Mononuclear cell (primary cell): ENCODE data around the gene ZFTA. TPM values are rescaled to one million over a fixed set of nuclear protein-coding genes. Genes with fewer than 3 reads are reported as not detected.
"Not testable (repeated sequence)": the region's sequence is repeated elsewhere in the genome, so short reads cannot be mapped to it uniquely, and the experiment has no call there.

ENCODE experiments used
- H3K27me3 ChIP-seq: 2 replicates; pipeline ENCODE4 v1.6.0; 2011; ENCODE audit warnings: low read length, control low read depth; ENCODE audit not compliant: insufficient read depth
- H3K4me1 ChIP-seq: 2 replicates; pipeline ENCODE4 v1.5.1; 2011; ENCODE audit warnings: mild to moderate bottlenecking, low read length, control low read depth; ENCODE audit not compliant: insufficient read depth
- H3K4me3 ChIP-seq: 2 replicates; pipeline ENCODE4 v1.5.1; 2011; ENCODE audit warnings: mild to moderate bottlenecking, low read length, moderate library complexity
- H3K9me3 ChIP-seq: 2 replicates; pipeline ENCODE4 v1.5.1; 2011; ENCODE audit warnings: low read depth, mild to moderate bottlenecking, control low read depth, low read length
- total RNA-seq: library from RNA; depleted of rRNA; stranded (reverse); fragments of >200 nt; gene quantifications from one replicate; pipeline ENCODE4 v1.2.3, GENCODE V29; 2012

The ZFTA gene
- total RNA-seq, 1 donor = 2.6 TPM

DNA sequence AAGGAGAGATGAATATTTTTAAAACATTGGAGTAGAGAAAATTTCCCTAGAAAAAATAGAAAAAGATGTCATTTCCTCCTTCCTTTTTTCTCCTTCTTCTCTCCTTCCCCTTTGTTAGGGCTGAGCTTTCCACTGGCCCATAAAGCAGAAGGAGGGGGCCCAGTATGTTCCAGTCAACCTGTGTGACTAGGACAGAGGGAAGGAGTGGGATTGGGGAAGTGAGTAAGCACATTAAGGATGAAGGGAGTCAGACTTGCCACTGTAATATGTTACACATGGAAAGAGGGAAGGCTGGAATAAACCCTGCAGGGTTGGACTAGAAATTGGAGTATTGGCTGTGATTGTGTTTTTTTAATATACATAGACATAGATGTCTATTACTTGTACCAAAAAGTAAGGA is 24.6 kb upstream of the ZFTA start:
- Histone ChIP-seq H3K27me3 (no peaks in the 10 kb centered on the region), H3K4me3 (no peak overlapping the region), H3K4me1 (no peaks in the 10 kb centered on the region), H3K9me3 (no peaks in the 10 kb centered on the region)

GRCh38 chr11:63791495-63792167 is 23.1 kb upstream of the ZFTA start:
- Histone ChIP-seq H3K4me1 (no peaks in the 10 kb centered on the region), H3K27me3 (no peaks in the 10 kb centered on the region), H3K9me3 (no peaks in the 10 kb centered on the region), H3K4me3 (no peak overlapping the region)

DNA sequence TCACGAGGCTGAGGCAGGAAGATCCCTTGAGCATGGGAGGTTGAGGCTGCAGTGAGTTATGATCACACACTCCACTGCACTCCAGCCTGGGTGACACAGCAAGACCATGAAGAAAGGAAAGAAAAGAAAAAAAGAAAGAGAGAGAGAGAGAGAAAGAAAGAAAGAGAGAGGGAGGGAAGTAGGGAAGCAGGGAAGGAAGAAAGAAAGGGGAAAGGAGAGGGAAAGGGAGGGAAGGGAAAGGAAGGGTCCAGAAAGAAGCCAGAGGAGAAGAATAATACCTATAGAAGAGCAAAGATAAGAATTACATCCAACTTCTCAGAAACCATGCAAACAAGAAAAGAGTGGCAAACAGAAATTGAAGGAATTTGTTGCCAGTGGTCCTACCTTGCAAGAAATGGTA is 17.2 kb upstream of the ZFTA start:
- Histone ChIP-seq H3K9me3 (no peaks in the 10 kb centered on the region), H3K27me3 (no peaks in the 10 kb centered on the region), H3K4me1 (no peaks in the 10 kb centered on the region), H3K4me3 (no peak overlapping the region)

DNA sequence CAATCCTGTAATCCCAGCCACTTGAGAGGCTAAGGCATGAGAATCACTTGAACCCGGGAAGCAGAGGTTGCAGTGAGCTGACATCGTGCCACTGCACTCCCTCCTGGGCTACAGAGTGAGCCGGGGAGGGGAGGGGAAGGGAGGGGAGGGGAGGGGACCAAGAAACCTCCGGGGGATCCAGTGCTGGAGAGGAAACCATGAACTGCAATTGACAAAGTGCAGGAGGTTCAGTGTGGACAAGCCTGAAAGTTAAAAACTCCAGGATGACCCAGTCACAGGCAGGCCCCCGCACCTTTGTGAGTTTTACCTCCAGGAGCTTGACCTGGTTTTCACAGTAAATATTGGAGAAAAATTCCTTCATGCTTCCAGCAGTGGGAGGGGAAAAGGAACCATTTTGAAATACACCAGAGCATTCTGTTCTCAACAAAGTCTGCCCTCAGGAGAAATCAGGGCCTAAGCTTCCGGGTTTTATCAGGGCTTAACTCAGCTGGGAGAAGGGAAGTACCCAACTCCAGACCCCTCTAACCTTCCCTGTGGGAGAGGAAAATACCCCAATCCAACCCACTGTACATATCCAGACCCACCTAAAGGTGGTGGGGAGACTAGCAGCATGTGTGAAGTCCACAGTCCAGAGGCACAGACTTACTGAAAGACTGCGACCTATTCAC is 15.5 kb upstream of the ZFTA start:
- H3K4me3 ChIP-seq = no peak overlapping the region
- H3K9me3 ChIP-seq = no peaks in the 10 kb centered on the region
- H3K27me3 ChIP-seq = no peaks in the 10 kb centered on the region
- no peaks in the 10 kb centered on the region for H3K4me1 ChIP-seq

GRCh38 chr11:63782749-63783148 is 14.2 kb upstream of the ZFTA start:
- Histone ChIP-seq H3K9me3 (no peaks in the 10 kb centered on the region), H3K4me1 (no peaks in the 10 kb centered on the region), H3K4me3 (no peak overlapping the region), H3K27me3 (no peaks in the 10 kb centered on the region)

DNA sequence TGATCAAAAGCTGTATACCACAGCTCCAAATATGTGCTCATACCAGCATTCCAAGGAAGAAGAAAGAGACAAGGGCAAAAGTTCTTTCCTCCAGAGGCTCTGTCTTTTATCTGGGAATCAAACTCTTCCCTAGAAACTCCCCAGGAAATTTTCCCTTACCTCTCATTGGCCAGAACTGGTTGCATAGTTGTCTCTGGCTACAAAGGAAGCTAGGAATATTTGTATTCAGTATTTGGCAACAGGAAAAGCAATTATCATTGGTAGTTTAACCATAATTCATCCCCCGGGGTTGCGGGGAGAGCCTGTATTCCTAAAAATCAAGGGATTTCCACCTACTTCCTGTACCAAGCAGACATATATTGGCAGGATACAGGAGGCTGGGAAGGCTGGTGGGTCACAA is 10.5 kb upstream of the ZFTA start:
- Histone ChIP-seq H3K9me3 (no peaks in the 10 kb centered on the region), H3K4me1 (no peaks in the 10 kb centered on the region), H3K27me3 (no peaks in the 10 kb centered on the region), H3K4me3 (no peak overlapping the region)

GRCh38 chr11:63775191-63775590 is 6.6 kb upstream of the ZFTA start:
- Histone ChIP-seq H3K9me3 (no peaks in the 10 kb centered on the region), H3K4me3 (no peak overlapping the region), H3K4me1 (peaks cover 1% of the 10 kb centered on the region), H3K27me3 (peaks cover 16% of the 10 kb centered on the region)

GRCh38 chr11:63771741-63772318 is 3.3 kb upstream of the ZFTA start:
- Histone ChIP-seq H3K4me1 (peaks cover 17% of the 10 kb centered on the region), H3K27me3 (peaks cover 21% of the 10 kb centered on the region)
- not testable (repeated sequence) for H3K4me3 ChIP-seq, H3K9me3 ChIP-seq

GRCh38 chr11:63770763-63771162 is 2.2 kb upstream of the ZFTA start:
- peaks cover 19% of the 10 kb centered on the region for H3K4me1 ChIP-seq
- no peaks in the 10 kb centered on the region for H3K9me3 ChIP-seq
- H3K4me3 ChIP-seq = no peak overlapping the region
- peaks cover 21% of the 10 kb centered on the region for H3K27me3 ChIP-seq

- H3K9me3 ChIP-seq = no peaks in the 10 kb centered on the region
- H3K27me3 ChIP-seq = peaks cover 21% of the 10 kb centered on the region
- peaks cover 19% of the 10 kb centered on the region for H3K4me1 ChIP-seq
- H3K4me3 ChIP-seq = no peak overlapping the region
These were observed 1.3 kb upstream of the ZFTA start for GRCh38 chr11:63769714-63770455.

DNA sequence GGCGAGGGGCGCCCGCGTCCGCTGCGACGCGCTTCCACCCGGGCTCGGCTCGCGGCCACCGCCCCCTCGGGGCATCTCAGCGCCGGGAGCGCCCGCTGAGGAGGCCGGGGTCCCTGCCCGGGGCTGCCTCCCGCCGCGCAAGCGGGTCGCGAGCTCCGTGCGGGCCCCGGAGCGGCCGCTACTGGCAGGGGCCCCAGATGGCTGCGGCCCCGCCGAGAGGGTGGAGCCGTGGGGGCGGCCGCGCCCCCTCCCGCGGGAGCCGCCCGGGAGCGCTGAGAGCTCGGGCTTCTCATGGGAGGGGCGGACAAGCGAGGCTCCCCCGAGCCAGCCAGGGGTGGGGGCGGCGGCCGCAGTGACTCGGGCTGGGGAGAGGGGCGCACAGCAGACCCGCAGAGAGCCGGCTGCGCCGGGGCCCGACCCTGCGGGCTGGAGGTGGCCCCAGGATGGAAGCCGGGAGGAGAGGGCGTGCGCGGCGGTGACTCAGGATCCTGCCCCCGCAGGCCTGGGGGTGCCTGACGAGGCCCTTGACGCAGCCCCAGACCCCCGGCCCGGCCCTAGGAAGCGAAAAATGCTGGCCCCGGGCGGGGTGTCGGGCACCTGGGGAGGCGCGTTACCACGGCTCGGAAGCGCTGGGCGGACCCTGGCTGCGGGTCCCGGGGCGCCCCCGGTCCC is 603 bp upstream of the ZFTA start:
- no peaks in the 10 kb centered on the region for H3K9me3 ChIP-seq
- peaks cover 19% of the 10 kb centered on the region for H3K4me1 ChIP-seq
- H3K4me3 ChIP-seq = peak overlapping the region; percentile 42
- peaks cover 21% of the 10 kb centered on the region for H3K27me3 ChIP-seq

DNA sequence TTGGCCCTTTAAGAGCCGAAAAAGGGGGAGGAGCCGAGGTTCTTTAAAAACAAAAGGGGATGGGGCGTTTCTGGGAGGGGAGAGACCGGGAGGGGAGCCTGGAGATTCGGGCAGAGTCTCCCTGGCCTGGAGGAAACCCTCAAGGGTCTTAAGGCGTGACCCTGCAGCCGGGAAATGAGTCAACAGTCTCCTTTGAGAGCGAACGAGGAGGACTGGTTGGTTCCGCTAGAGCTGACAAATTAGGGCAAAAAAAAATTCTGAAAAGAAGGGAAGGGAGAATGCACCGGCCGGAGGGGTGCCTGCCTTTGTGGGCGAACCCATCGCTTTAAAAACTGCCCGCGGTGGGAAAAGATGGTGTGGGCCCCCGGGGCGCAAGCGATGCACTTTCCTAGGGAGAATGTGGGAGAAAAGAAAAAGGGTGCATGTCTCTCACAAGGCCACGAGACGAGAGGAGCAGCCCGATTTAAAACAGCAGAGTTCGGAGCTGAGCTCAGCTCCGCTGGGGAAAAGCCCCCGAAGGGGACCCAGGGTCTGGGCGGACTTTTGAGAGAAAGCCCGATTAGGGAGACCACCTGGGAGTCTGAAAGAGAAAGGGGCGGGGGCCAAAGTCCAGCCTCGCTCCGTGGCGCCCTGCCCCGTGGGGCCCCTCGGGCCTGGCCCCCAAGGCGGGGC is 874 bp downstream of the ZFTA start:
- no peaks in the 10 kb centered on the region for H3K9me3 ChIP-seq
- peaks cover 20% of the 10 kb centered on the region for H3K27me3 ChIP-seq
- peak overlapping the region; percentile 66 for H3K4me3 ChIP-seq
- peaks cover 19% of the 10 kb centered on the region for H3K4me1 ChIP-seq

DNA sequence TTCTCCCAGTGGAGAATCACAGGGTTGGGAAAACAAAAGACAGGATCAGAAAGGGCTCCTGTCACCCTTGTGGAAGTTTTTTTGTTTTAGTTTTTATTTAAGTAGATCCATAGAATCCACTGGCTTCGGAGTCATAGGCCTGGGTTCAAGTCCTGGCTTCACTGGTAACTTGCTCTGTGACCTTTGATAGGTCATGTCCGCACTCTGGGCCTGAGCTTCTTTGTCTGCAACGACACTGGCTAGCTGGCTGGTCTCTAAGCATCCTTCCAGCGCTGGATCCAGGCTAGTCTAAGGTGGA is 1.4 kb downstream of the ZFTA start:
- Histone ChIP-seq H3K4me1 (peaks cover 19% of the 10 kb centered on the region), H3K27me3 (peaks cover 19% of the 10 kb centered on the region), H3K4me3 (peak overlapping the region; percentile 66), H3K9me3 (no peaks in the 10 kb centered on the region)

DNA sequence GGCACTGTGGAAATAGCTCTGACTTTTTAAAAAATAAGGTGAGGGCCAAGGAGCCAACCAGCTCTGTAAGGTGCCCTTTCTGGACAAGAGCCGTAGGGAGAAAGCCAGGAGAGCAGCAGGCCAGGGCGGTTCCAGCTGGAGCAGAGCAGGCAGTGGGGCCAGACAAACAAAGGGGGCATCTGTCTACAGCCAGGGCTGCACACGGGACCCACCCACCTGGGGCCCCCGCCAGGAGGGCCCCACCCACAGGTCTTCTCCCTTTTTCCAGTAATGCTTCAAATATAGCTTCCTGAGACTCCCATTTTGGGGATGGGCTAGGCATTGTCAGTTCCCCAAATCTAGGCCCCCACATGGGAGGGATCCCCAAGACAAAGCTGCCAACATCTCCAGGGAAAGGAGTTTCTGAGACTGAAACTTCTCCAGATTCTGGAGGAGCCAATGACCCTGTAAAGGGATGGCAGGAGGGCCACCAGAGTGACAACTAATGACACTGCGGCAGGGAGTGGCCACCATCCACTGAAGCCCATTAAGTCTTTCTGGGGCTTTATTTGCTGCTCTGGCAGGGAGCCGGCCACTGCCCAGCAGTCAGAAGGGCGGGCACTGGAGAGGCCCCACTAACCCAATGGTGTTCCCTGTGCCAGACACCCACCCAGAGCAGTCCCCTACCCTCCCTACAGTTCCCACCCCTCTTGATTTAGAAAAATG is 1.9 kb downstream of the ZFTA start:
- H3K9me3 ChIP-seq = no peaks in the 10 kb centered on the region
- peaks cover 19% of the 10 kb centered on the region for H3K4me1 ChIP-seq
- peaks cover 19% of the 10 kb centered on the region for H3K27me3 ChIP-seq
- H3K4me3 ChIP-seq = no peak overlapping the region
